GM12878 (cell line): ENCODE measurements around the gene ZBTB8OS. TPM values are rescaled to one million over a fixed set of nuclear protein-coding genes. Genes with fewer than 3 reads are reported as not detected.

Source experiments
- ATAC-seq: fragments of 200-7000 bp; cut with Tn5 transposase; 3 replicates; pipeline ENCODE4 v1.9.1; 2020; ENCODE audit warnings: mild to moderate bottlenecking, moderate library complexity
- BruUV-seq: library from RNA; stranded (reverse); fragments of 400-500 nt; replicated peaks from 2 replicates; lab custom pipeline; 2021; lab: Mats Ljungman, UMichigan
- CTCF ChIA-PET: fragments of 300-600 bp; sonication (Branson Sonifier 250); formaldehyde crosslinking; extraction: SDS; loops from one replicate; lab custom pipeline; 2021; ENCODE audit warnings: inconsistent platforms; lab: Yijun Ruan, JAX
- POLR2A ChIA-PET: fragments of 350-600 bp; formaldehyde crosslinking; extraction: SDS; loops from one replicate; lab custom pipeline; 2021; ENCODE audit warnings: inconsistent platforms; lab: Charles Lee
- RAD21 ChIA-PET: fragments of 300-600 bp; sonication (Branson Sonifier 250); formaldehyde crosslinking; loops from one replicate; lab custom pipeline; 2023; ENCODE audit warnings: antibody characterized with exemption; ENCODE audit not compliant: unreplicated experiment; lab: Charles Lee
- SMC1A ChIA-PET: fragments of 300-600 bp; sonication (Branson Sonifier 250); formaldehyde crosslinking; loops from one replicate; lab custom pipeline; 2023; ENCODE audit not compliant: unreplicated experiment, uncharacterized antibody; lab: Charles Lee
- DNase-seq: peaks from one replicate; pipeline ENCODE4 v3.0.0-alpha.2; 2011; ENCODE audit warnings: low read depth, low spot score
- FAIRE-seq: peaks from 3 replicates; lab custom pipeline; 2011; peaks lifted over from hg19 to GRCh38; lab: Jason Lieb, UNC
- H2AFZ ChIP-seq: 2 replicates; pipeline ENCODE4 v1.6.0; 2011; ENCODE audit warnings: low read depth, low read length, control low read depth; ENCODE audit not compliant: control insufficient read depth
- H3K27ac ChIP-seq: 2 replicates; pipeline ENCODE4 v1.5.1; 2011; ENCODE audit warnings: control low read depth; ENCODE audit not compliant: control insufficient read depth, insufficient read depth
- H3K27me3 ChIP-seq, 2 experiments: replicated peaks in 1 of 2; 2 replicates each; pipeline versions ENCODE4 v1.6.0 to v1.6.1; 2011; ENCODE audit warnings: low read length in 1 of 2; ENCODE audit not compliant: control insufficient read depth in 2 of 2, insufficient read depth in 2 of 2
- H3K36me3 ChIP-seq, 2 experiments: 2 replicates each; pipeline ENCODE4 v1.5.1; 2011; ENCODE audit warnings: low read length in 1 of 2; ENCODE audit not compliant: control insufficient read depth in 2 of 2, insufficient read depth in 2 of 2
- H3K4me1 ChIP-seq: 2 replicates; pipeline ENCODE4 v1.6.1; 2011; ENCODE audit warnings: mild to moderate bottlenecking, low read length, moderate library complexity, mixed read lengths; ENCODE audit not compliant: control insufficient read depth, insufficient read depth
- H3K4me2 ChIP-seq: 2 replicates; pipeline ENCODE4 v1.6.0; 2011; ENCODE audit warnings: control low read depth; ENCODE audit not compliant: control insufficient read depth, insufficient read depth
- H3K4me3 ChIP-seq: fragments of 200-600 bp; sonication (generic); 2 replicates; pipeline ENCODE4 v1.5.1; 2016
- H3K79me2 ChIP-seq: 2 replicates; pipeline ENCODE4 v1.6.0; 2011; ENCODE audit warnings: low read length; ENCODE audit not compliant: control insufficient read depth, insufficient read depth
- H3K9ac ChIP-seq: 2 replicates; pipeline ENCODE4 v1.8.0; 2011; ENCODE audit warnings: low read length, control low read depth, mixed read lengths; ENCODE audit not compliant: control insufficient read depth, insufficient read depth
- H3K9me3 ChIP-seq: replicated peaks from 3 replicates; pipeline ENCODE4 v1.5.1; 2011; ENCODE audit warnings: mild to moderate bottlenecking, low read length; ENCODE audit not compliant: control insufficient read depth, insufficient read depth
- H4K20me1 ChIP-seq: 2 replicates; pipeline ENCODE4 v1.6.0; 2011; ENCODE audit not compliant: control insufficient read depth, insufficient read depth
- ATF7 ChIP-seq: fragments of 450-650 bp; IDR thresholded peaks from 2 replicates; pipeline ENCODE4 v1.6.1; 2016; ENCODE audit warnings: low read depth, mild to moderate bottlenecking
- BCL11A ChIP-seq: IDR thresholded peaks from 2 replicates; pipeline ENCODE4 v1.6.1; 2011; ENCODE audit warnings: low read depth, low read length
- DPF2 ChIP-seq: fragments of 450-650 bp; IDR thresholded peaks from 2 replicates; pipeline ENCODE4 v1.6.1; 2017; ENCODE audit warnings: mild to moderate bottlenecking
- ETV6 ChIP-seq, 2 experiments: fragments of 450-650 bp in 1 of 2; IDR thresholded peaks in 1 of 2; conservative IDR thresholded peaks in 1 of 2; 2 replicates each; pipeline ENCODE4 v1.6.1; 2014; ENCODE audit warnings: antibody characterized with exemption in 1 of 2, borderline replicate concordance in 1 of 2, low read depth in 1 of 2, mild to moderate bottlenecking in 1 of 2, moderate library complexity in 1 of 2
- FOXK2 ChIP-seq: fragments of 450-650 bp; IDR thresholded peaks from 2 replicates; pipeline ENCODE4 v1.6.1; 2017; ENCODE audit warnings: mild to moderate bottlenecking, moderate library complexity
- GABPA ChIP-seq: IDR thresholded peaks from 2 replicates; pipeline ENCODE4 v1.6.1; 2014; ENCODE audit warnings: antibody characterized with exemption, low read depth, mild to moderate bottlenecking, inconsistent platforms
- GATAD2B ChIP-seq: fragments of 450-650 bp; conservative IDR thresholded peaks from 2 replicates; pipeline ENCODE4 v1.6.1; 2017; ENCODE audit warnings: low read depth, mild to moderate bottlenecking, moderate library complexity
- NFIC ChIP-seq: IDR thresholded peaks from 2 replicates; pipeline ENCODE4 v1.6.1; 2012; ENCODE audit warnings: low read depth, mild to moderate bottlenecking, inconsistent platforms, low read length, moderate library complexity
- NFYB ChIP-seq: IDR thresholded peaks from 2 replicates; pipeline ENCODE4 v1.6.1; 2011; ENCODE audit warnings: low read depth, mild to moderate bottlenecking, low read length, improper control_type of control experiment, moderate library complexity; ENCODE audit not compliant: insufficient read depth
- NR2C1 ChIP-seq: fragments of 450-650 bp; IDR thresholded peaks from 2 replicates; pipeline ENCODE4 v1.6.1; 2017; ENCODE audit warnings: antibody characterized with exemption, mild to moderate bottlenecking, moderate library complexity
- SIX5 ChIP-seq: IDR thresholded peaks from 2 replicates; pipeline ENCODE4 v1.6.1; 2011; ENCODE audit warnings: mild to moderate bottlenecking, low read depth, low read length, moderate library complexity; ENCODE audit not compliant: severe bottlenecking
- SPI1 ChIP-seq: IDR thresholded peaks from 2 replicates; pipeline ENCODE4 v1.6.1; 2011; ENCODE audit warnings: low read depth, mild to moderate bottlenecking, low read length, moderate library complexity, borderline replicate concordance; ENCODE audit not compliant: insufficient read depth
- TARDBP ChIP-seq: IDR thresholded peaks from 2 replicates; pipeline ENCODE4 v1.6.1; 2016; ENCODE audit warnings: borderline replicate concordance
- ZNF217 ChIP-seq: fragments of 450-650 bp; IDR thresholded peaks from 2 replicates; pipeline ENCODE4 v1.6.1; 2017; ENCODE audit warnings: antibody characterized with exemption, mild to moderate bottlenecking
- WGBS: methylation state at CpG from one replicate; pipeline ENCODE4 v1.1.6; 2016; ENCODE audit warnings: low lambda C conversion rate; ENCODE audit not compliant: insufficient replicate concordance, insufficient coverage; ENCODE audit errors: missing lambda C conversion rate; 5-methylcytosine and 5-hydroxymethylcytosine counted together
- in situ Hi-C: fragments of 300-500 bp; cut with MboI; formaldehyde crosslinking; loops from 9 replicates; pipeline ENCODE4 v1.14.3; 2018; ENCODE audit warnings: mixed read lengths
- intact Hi-C: fragments of 100-400 bp; cut with micrococcal nuclease; formaldehyde crosslinking; loops from one replicate; pipeline ENCODE4 v1.14.2; 2022; ENCODE audit not compliant: unreplicated experiment
- polyA plus RNA-seq, 11 experiments: library from polyadenylated mRNA; depleted of rRNA in 4 of 11; unstranded in 6 of 11; stranded (reverse) in 5 of 11; fragments of >200 nt; fragmentation: Nextera tagmentation in 4 of 11; fragmentation: Illumina TruSeq in 1 of 11; extraction: Ambion mirVana in 4 of 11; extraction: Trizol in 1 of 11; gene quantifications; 1 replicate in 1 of 11; 2 replicates in 10 of 11; pipeline versions ENCODE4 v1.2.1 to v1.2.3, GENCODE V29; 2011 to 2016; ENCODE audit warnings: inconsistent platforms in 2 of 11, missing spikeins in 2 of 11, low read depth in 1 of 11
- total RNA-seq, 4 experiments: library from RNA; depleted of rRNA in 3 of 4; stranded (reverse); fragments of >200 nt in 3 of 4; fragmentation: Illumina TruSeq in 1 of 4; extraction: Trizol in 1 of 4; gene quantifications; 2 replicates each; pipeline versions ENCODE4 v1.2.1 to v1.2.3, GENCODE V29; 2013 to 2021
- TF ChIP-seq, protein P1 (sequence below): fragments of 450-650 bp; IDR thresholded peaks from 2 replicates; pipeline ENCODE4 v1.6.1; 2017; ENCODE audit warnings: antibody characterized with exemption, mild to moderate bottlenecking, moderate library complexity
- TF ChIP-seq, protein P2 (sequence below): fragments of 450-650 bp; IDR thresholded peaks from 2 replicates; pipeline ENCODE4 v1.6.1; 2017; ENCODE audit warnings: mild to moderate bottlenecking, moderate library complexity

ZBTB8OS gene
- total and polyA plus RNA-seq, 10 of the 15 experiments (the other 5 are each of a cell fraction or from before 2014, with no cell fraction given), result 77.8 to 350 (median 139) TPM

DNA sequence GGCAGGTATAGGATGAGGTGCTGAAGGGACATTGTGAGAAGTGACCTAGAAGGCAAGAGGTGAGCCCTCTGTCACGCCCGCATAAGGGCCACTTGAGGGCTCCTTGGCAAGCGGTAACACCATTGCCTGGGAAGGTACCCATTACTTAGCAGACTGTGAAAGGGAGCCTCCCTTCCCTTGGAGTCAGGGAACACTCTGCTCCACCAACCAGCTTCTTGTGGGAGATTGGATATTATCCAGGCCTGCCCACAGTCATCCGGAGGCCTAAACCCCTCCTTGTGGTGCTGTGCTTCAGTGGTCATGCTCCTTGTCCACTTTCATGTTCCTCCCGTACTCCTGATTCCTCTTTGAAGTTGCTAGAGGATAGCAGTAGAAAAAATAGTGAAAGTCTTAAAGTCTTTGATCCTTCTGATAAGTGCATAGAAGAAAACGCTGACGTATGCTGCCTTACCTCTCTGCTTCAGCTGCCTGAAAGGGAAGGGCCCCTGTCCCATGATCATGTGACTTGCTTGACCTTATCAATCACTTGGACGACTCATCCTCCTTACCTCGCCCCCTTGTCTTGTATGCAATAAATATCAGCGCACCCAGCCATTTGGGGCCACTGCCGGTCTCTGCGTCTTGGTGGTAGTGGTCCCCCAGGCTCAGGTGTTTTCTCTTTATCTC is 16.7 kb upstream of the ZBTB8OS start (continued):
- TF ChIP-seq GATAD2B (no peak), DPF2 (no peak), ETV6 (conservative IDR thresholded peaks at IDR 0.05 in 1 of 2, IDR thresholded peaks at IDR 0.05 in 1 of 2; ENCODE audit: borderline replicate concordance in 1 of 2, low read depth in 1 of 2) (no peak), FOXK2 (no peak), NR2C1 (no peak)

DNA sequence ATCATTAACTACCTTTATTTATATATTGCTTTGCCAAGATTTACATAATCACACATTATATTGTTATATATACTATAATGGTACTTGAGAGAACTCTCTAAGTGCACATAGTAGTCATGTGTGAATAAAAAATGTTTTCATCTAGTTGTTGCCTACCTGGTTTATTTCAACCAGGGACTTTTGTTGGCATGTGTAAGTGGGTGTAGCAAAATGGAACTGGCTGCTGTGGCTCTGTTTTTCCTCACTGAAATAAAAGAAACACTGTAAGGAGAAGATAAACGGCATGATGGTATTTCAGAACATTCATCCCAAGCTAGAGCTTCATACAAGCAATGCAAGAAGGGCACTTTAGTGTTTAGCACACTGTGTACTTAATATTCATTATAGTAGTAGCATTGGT is 15.6 kb upstream of the ZBTB8OS start:
- ChIA-PET RAD21 (no interaction called here), POLR2A (no interaction called here)
- no peaks in the 10 kb centered on the region; the same call in 2 of the 3 replicates for H3K9me3 ChIP-seq
- TF ChIP-seq NFYB, result no peak
- no peak for TF ChIP-seq NFIC
- TF ChIP-seq ATF7, result no peak
- no peak for TF ChIP-seq SIX5
- TF ChIP-seq TARDBP, result no peak
- TF ChIP-seq, protein P1, sequence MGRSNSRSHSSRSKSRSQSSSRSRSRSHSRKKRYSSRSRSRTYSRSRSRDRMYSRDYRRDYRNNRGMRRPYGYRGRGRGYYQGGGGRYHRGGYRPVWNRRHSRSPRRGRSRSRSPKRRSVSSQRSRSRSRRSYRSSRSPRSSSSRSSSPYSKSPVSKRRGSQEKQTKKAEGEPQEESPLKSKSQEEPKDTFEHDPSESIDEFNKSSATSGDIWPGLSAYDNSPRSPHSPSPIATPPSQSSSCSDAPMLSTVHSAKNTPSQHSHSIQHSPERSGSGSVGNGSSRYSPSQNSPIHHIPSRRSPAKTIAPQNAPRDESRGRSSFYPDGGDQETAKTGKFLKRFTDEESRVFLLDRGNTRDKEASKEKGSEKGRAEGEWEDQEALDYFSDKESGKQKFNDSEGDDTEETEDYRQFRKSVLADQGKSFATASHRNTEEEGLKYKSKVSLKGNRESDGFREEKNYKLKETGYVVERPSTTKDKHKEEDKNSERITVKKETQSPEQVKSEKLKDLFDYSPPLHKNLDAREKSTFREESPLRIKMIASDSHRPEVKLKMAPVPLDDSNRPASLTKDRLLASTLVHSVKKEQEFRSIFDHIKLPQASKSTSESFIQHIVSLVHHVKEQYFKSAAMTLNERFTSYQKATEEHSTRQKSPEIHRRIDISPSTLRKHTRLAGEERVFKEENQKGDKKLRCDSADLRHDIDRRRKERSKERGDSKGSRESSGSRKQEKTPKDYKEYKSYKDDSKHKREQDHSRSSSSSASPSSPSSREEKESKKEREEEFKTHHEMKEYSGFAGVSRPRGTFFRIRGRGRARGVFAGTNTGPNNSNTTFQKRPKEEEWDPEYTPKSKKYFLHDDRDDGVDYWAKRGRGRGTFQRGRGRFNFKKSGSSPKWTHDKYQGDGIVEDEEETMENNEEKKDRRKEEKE, result no peak
- TF ChIP-seq NR2C1, result no peak
- TF ChIP-seq, protein P2, sequence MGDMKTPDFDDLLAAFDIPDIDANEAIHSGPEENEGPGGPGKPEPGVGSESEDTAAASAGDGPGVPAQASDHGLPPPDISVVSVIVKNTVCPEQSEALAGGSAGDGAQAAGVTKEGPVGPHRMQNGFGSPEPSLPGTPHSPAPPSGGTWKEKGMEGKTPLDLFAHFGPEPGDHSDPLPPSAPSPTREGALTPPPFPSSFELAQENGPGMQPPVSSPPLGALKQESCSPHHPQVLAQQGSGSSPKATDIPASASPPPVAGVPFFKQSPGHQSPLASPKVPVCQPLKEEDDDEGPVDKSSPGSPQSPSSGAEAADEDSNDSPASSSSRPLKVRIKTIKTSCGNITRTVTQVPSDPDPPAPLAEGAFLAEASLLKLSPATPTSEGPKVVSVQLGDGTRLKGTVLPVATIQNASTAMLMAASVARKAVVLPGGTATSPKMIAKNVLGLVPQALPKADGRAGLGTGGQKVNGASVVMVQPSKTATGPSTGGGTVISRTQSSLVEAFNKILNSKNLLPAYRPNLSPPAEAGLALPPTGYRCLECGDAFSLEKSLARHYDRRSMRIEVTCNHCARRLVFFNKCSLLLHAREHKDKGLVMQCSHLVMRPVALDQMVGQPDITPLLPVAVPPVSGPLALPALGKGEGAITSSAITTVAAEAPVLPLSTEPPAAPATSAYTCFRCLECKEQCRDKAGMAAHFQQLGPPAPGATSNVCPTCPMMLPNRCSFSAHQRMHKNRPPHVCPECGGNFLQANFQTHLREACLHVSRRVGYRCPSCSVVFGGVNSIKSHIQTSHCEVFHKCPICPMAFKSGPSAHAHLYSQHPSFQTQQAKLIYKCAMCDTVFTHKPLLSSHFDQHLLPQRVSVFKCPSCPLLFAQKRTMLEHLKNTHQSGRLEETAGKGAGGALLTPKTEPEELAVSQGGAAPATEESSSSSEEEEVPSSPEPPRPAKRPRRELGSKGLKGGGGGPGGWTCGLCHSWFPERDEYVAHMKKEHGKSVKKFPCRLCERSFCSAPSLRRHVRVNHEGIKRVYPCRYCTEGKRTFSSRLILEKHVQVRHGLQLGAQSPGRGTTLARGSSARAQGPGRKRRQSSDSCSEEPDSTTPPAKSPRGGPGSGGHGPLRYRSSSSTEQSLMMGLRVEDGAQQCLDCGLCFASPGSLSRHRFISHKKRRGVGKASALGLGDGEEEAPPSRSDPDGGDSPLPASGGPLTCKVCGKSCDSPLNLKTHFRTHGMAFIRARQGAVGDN, result no peak
- TF ChIP-seq BCL11A, result no peak
- no peak for TF ChIP-seq ZNF217
- TF ChIP-seq GABPA, result no peak
- TF ChIP-seq SPI1, result no peak

More for the DNA sequence above, 15.6 kb upstream of the ZBTB8OS start:
- intact Hi-C loops, result no loop called here
- no TSS peak for BruUV-seq
- Histone ChIP-seq H3K4me1 (no peaks in the 10 kb centered on the region), H3K9ac (no peak overlapping the region), H3K79me2 (peaks cover 1% of the 10 kb centered on the region), H4K20me1 (no peaks in the 10 kb centered on the region), H2AFZ (no peak overlapping the region), H3K36me3 (peaks cover 2 to 31% of the 10 kb centered on the region in 2 experiments), H3K4me2 (no peak overlapping the region), H3K27me3 (no peaks in the 10 kb centered on the region), H3K27ac (no peak overlapping the region), H3K4me3 (no peak overlapping the region)
- in situ Hi-C loops, result no loop called here
- no peak for DNase-seq
- SMC1A ChIA-PET, result interaction anchor here (1.5 kb wide), 1 partner anchor 145 kb away, joined by 3 read pairs; no protein-coding TSS in a partner anchor
- WGBS, result 5% methylated on average over 1 of the region's 1 CpG
- CTCF ChIA-PET, result interaction anchor here (1.0 kb wide), 1 partner anchor 146 kb away, joined by 3 read pairs; no protein-coding TSS in a partner anchor
- FAIRE-seq, result no peak
- ATAC-seq, result no peak
